HepG2 (cell line): ENCODE results near the gene VEZT.

Source experiments
- BHLHE40 ChIP-seq: IDR thresholded peaks from 2 replicates; pipeline ENCODE4 v1.6.1; 2011; ENCODE audit warnings: low read length, improper control_type of control experiment
- CCDC6 ChIP-seq: sonication (generic); formaldehyde crosslinking; IDR thresholded peaks from 2 replicates; pipeline ENCODE4 v1.8.1; 2022; ENCODE audit warnings: mild to moderate bottlenecking, missing genetic modification reagents, moderate library complexity
- CHD2 ChIP-seq: IDR thresholded peaks from 2 replicates; pipeline ENCODE4 v1.6.1; 2011; ENCODE audit warnings: low read depth, low read length, improper control_type of control experiment
- HDAC6 ChIP-seq: fragments of 200-600 bp; sonication (generic); IDR thresholded peaks from 2 replicates; pipeline ENCODE4 v1.7.0; 2017; ENCODE audit warnings: mild to moderate bottlenecking, antibody characterized with exemption, low read length, low read depth
- HMG20B ChIP-seq: conservative IDR thresholded peaks from 2 replicates; pipeline ENCODE4 v1.6.1; 2016; ENCODE audit warnings: missing genetic modification reagents, missing compliant biosample characterization
- MAX ChIP-seq: IDR thresholded peaks from 2 replicates; pipeline ENCODE4 v1.6.1; 2012; ENCODE audit warnings: inconsistent platforms
- MBNL3 ChIP-seq: fragments of 250-450 bp; sonication (Bioruptor Pico); conservative IDR thresholded peaks from 2 replicates; pipeline ENCODE4 v1.8.0; 2022; ENCODE audit warnings: mild to moderate bottlenecking, inconsistent platforms
- SNAPC4 ChIP-seq: sonication (generic); formaldehyde crosslinking; IDR thresholded peaks from 2 replicates; pipeline ENCODE4 v1.4.0; 2020; ENCODE audit warnings: mild to moderate bottlenecking, missing genetic modification reagents
- TARDBP ChIP-seq: sonication (generic); formaldehyde crosslinking; IDR thresholded peaks from 2 replicates; pipeline ENCODE4 v1.8.0; 2022; ENCODE audit warnings: mild to moderate bottlenecking, missing genetic modification reagents
- ZKSCAN1 ChIP-seq: fragments of 150-350 bp; IDR thresholded peaks from 2 replicates; pipeline ENCODE4 v1.6.1; 2014; ENCODE audit warnings: low read length
- ZNF792 ChIP-seq: IDR thresholded peaks from 2 replicates; pipeline ENCODE4 v1.6.1; 2016
- ZNF891 ChIP-seq: sonication (generic); formaldehyde crosslinking; IDR thresholded peaks from 2 replicates; pipeline ENCODE4 v1.5.0; 2020; ENCODE audit warnings: mild to moderate bottlenecking, missing genetic modification reagents

- TF ChIP-seq TARDBP (CRISPR knock-in tag) (no peak), ZNF891 (CRISPR knock-in tag) (no peak), CCDC6 (no peak), ZKSCAN1 (peak; percentile 67), HMG20B (CRISPR knock-in tag) (no peak), HDAC6 (no peak), MBNL3 (CRISPR knock-in tag) (no peak), MAX (no peak), CHD2 (no peak), ZNF792 (CRISPR knock-in tag) (no peak), SNAPC4 (no peak), BHLHE40 (no peak)
These were observed 835 bp downstream of the VEZT start for GRCh38 chr12:95218150-95219133.
